KOPT-K1 (cell line): Measurements from ENCODE around the gene ADAMTS6.

Source experiments
- H3K27ac ChIP-seq: fragments of 200-600 bp; sonication (generic); 2 replicates; pipeline ENCODE4 v1.5.1; 2016; ENCODE audit warnings: antibody characterized with exemption, mild to moderate bottlenecking, low read depth, low read length; ENCODE audit not compliant: poor library complexity, severe bottlenecking
- H3K36me3 ChIP-seq: fragments of 200-600 bp; sonication (generic); 2 replicates; pipeline ENCODE4 v1.5.1; 2017; ENCODE audit warnings: antibody characterized with exemption, mild to moderate bottlenecking, low read length, moderate library complexity; ENCODE audit not compliant: insufficient read depth
- H3K9me3 ChIP-seq: fragments of 200-600 bp; sonication (generic); 2 replicates; pipeline ENCODE4 v1.5.1; 2017; ENCODE audit warnings: antibody characterized with exemption, low read length, mild to moderate bottlenecking; ENCODE audit not compliant: insufficient read depth, poor library complexity, severe bottlenecking

The ADAMTS6 gene

GRCh38 chr5:65157906-65158603 is 323.7 kb downstream of the ADAMTS6 start:
- Histone ChIP-seq H3K36me3 (no peaks in the 10 kb centered on the region), H3K9me3 (no peaks in the 10 kb centered on the region), H3K27ac (no peak overlapping the region)

GRCh38 chr5:65156933-65157332 is 324.8 kb downstream of the ADAMTS6 start:
- Histone ChIP-seq H3K27ac (no peak overlapping the region), H3K9me3 (no peaks in the 10 kb centered on the region), H3K36me3 (no peaks in the 10 kb centered on the region)

GRCh38 chr5:65152131-65152530 is 329.6 kb downstream of the ADAMTS6 start:
- H3K36me3 ChIP-seq, result no peaks in the 10 kb centered on the region
- no peak overlapping the region for H3K27ac ChIP-seq

DNA sequence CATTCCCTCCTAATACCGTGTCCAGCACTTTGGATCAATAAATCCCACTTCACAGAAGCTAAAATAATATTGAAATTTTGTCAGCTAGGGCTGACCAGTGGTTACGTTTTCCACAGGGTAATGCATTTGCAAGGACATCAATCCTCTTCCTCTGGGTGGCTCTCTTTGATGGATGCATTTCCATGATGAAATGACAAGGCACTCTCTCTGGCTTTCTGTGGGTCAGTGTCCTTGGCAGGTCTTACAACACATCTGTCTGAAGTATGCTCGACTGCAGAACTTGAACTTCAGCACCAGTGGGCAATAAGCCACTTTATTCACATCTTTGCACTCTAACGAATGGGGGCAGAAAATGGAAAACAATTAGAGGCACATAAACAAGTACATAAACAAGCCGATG is 330.1 kb downstream of the ADAMTS6 start:
- Histone ChIP-seq H3K9me3 (no peaks in the 10 kb centered on the region), H3K27ac (no peak overlapping the region), H3K36me3 (no peaks in the 10 kb centered on the region)

More at GRCh38 chr5:65152131-65152530, 329.6 kb downstream of the ADAMTS6 start:
- H3K9me3 ChIP-seq, result no peaks in the 10 kb centered on the region

DNA sequence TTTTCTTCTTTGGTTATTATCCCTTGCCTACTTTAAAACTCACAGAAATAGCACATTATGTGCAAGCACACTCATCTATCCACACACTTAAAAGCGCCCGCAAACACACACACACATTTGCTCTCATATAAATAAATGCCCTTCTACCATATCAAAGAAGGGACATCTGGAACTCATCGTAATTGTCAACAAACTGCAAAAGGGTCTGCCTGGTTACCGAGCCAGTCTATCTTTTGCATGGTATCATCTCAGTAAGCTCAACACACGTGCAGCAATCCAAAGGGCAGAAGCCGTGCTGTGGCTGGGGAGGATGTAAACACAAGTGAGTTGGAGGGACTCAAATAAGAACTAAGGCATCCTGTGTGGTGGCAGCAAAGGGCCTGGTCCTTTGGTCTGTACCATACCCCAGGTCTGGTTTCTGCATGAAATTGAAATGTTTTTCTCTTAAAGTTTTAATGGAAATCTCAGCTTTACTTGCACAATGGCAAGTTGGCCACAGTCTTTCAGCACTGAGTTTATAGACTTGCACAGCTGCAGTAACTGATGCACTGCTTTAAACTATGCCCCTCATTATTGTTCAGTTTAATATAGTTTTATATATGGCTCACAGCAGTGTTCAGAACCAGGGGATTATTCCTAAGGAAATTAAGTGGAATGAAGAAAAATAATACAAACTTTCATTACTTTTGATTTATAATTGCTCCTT is 331.0 kb downstream of the ADAMTS6 start:
- H3K27ac ChIP-seq, result no peak overlapping the region
- H3K36me3 ChIP-seq, result no peaks in the 10 kb centered on the region
- H3K9me3 ChIP-seq, result no peaks in the 10 kb centered on the region

GRCh38 chr5:65149827-65150226 is 331.9 kb downstream of the ADAMTS6 start:
- Histone ChIP-seq H3K9me3 (no peaks in the 10 kb centered on the region), H3K36me3 (no peaks in the 10 kb centered on the region), H3K27ac (no peak overlapping the region)

- no peaks in the 10 kb centered on the region for H3K36me3 ChIP-seq
- H3K27ac ChIP-seq, result no peak overlapping the region
- no peaks in the 10 kb centered on the region for H3K9me3 ChIP-seq
Observed at GRCh38 chr5:65144136-65144871, 337.4 kb downstream of the ADAMTS6 start.

- Histone ChIP-seq H3K9me3 (no peaks in the 10 kb centered on the region), H3K36me3 (no peaks in the 10 kb centered on the region), H3K27ac (no peak overlapping the region)
Observed at GRCh38 chr5:65142511-65143011, 339.2 kb downstream of the ADAMTS6 start.

GRCh38 chr5:65142016-65142415 is 339.7 kb downstream of the ADAMTS6 start:
- Histone ChIP-seq H3K27ac (no peak overlapping the region), H3K36me3 (no peaks in the 10 kb centered on the region), H3K9me3 (no peaks in the 10 kb centered on the region)

DNA sequence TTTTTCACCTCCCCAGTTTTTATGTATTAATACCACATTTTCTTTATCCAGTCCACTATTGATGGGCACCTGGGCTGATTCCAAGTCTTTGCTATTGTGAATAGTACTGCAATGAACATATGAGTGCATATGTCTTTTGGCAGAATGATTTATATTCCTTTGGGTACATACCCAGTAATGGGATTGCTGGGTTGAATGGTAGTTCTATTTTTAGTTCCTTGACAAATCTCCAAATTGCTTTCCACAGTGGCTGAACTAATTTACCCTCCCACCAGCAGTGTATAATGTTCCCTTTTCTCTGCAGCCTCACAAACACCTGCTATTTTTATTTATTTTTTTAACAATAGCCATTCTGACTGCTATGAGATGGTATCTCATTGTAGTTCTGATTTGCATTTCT is 340.2 kb downstream of the ADAMTS6 start:
- no peak overlapping the region for H3K27ac ChIP-seq
- H3K36me3 ChIP-seq, result no peaks in the 10 kb centered on the region
- H3K9me3 ChIP-seq, result no peaks in the 10 kb centered on the region

- H3K9me3 ChIP-seq, result no peaks in the 10 kb centered on the region
- H3K27ac ChIP-seq, result no peak overlapping the region
- H3K36me3 ChIP-seq, result no peaks in the 10 kb centered on the region
Observed at GRCh38 chr5:65137631-65138030, 344.1 kb downstream of the ADAMTS6 start.

- H3K36me3 ChIP-seq, result no peaks in the 10 kb centered on the region
- no peaks in the 10 kb centered on the region for H3K9me3 ChIP-seq
- no peak overlapping the region for H3K27ac ChIP-seq
Observed at GRCh38 chr5:65133477-65134110, 348.1 kb downstream of the ADAMTS6 start.

DNA sequence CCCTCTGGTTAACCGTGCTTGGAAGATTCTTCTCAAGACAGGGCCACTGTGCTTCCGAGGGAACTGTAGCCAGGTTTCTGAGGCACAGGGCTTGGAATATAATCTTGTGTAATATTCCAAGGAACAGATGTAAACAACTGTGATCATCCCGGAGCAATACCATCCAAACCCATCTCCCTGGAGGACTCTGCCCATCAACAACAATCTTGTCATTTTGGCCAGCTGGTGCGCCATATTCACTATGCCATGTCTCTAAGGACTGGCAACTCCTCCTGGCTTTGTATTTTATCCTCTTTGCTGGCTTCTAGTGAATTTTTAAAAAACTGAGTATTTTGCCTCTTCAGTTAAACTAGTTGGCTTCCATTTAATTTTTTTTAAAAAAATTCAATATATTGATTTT is 349.3 kb downstream of the ADAMTS6 start:
- no peaks in the 10 kb centered on the region for H3K9me3 ChIP-seq
- H3K27ac ChIP-seq, result no peak overlapping the region
- H3K36me3 ChIP-seq, result no peaks in the 10 kb centered on the region

- Histone ChIP-seq H3K36me3 (no peaks in the 10 kb centered on the region), H3K27ac (no peak overlapping the region), H3K9me3 (no peaks in the 10 kb centered on the region)
Observed at GRCh38 chr5:65128226-65128625, 353.5 kb downstream of the ADAMTS6 start.
